GM21423 (cell line): Measurements from ENCODE around the gene ZNF146.
"Not testable (repeated sequence)": the region's sequence is repeated elsewhere in the genome, so short reads cannot be mapped to it uniquely, and the experiment has no call there.

Experiments used
- ATAC-seq: cut with Tn5 transposase; IDR thresholded peaks from one replicate; pipeline ENCODE4 v1.9.1; 2021; ENCODE audit warnings: mild to moderate bottlenecking, moderate library complexity; ENCODE audit not compliant: unreplicated experiment

ZNF146 gene

DNA sequence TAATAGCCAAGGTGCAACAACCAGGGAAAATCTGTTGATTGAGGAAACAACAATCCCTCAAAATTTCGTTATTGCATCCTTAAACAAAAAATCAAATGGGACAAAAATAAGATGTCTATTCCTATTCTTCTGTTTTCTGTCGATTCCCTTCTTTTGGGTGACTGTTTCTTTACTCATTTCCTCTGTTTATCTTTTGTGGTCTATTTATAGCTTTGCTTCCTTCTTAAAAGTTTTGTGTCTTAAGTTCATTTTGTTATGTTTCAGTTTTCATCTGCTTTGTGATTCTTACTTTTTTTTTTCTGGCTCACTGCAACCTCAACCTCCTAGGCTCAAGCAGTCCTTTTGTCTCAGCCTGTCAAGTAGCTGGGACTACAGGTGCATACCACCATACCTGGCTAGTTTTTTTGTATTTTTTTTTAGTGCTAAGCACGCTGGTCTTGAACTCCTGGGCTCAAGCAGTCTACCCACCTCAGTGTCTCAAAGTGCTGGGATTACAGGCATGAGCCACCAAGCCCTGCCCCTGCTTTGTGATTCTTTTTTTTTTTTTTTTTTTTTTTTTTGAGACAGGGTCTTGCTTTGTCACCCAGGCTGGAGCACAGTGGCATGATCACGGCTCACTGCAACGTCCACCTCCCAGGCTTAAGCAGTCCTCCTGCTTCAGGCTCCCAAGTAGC, 10.4 kb downstream of the ZNF146 start:
- no peak for ATAC-seq

DNA sequence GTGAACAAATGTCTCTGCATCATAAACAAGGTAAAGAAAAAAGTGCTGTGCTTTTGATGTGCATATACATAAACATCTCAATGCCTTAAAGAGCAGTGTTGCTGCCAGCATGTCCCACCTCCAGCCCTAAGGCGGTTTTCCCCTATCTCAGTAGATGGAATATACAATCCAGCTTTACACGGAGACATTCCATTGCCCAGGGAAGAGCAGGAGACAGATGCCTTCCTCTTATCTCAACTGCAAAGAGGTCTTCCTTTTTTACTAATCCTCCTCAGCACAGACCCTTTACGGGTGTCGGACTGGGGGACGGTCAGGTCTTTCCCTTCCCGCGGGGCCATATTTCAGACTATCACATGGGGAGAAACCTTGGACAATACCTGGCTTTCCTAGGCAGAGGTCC, 18.7 kb downstream of the ZNF146 start:
- not testable (repeated sequence) for ATAC-seq

DNA sequence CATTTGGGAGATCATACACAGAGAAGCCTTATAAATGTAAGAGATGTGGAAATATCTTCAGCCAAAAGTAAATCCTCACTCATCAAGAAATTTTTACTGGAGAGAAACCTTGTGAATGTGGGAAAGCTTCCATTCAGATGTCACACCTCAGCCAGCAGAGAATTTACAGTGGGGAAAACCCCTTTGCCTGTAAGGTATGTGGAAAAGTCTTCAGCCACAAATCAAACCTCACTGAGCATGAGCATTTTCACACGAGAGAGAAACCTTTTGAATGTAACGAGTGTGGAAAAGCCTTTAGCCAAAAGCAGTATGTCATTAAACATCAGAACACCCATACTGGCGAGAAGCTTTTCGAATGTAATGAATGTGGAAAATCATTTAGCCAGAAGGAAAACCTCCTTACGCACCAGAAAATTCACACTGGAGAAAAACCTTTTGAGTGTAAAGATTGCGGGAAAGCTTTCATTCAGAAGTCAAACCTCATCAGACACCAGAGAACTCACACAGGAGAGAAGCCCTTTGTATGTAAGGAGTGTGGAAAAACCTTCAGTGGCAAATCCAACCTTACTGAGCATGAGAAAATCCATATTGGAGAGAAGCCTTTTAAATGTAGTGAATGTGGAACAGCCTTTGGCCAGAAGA, 21.5 kb downstream of the ZNF146 start:
- no peak for ATAC-seq

DNA sequence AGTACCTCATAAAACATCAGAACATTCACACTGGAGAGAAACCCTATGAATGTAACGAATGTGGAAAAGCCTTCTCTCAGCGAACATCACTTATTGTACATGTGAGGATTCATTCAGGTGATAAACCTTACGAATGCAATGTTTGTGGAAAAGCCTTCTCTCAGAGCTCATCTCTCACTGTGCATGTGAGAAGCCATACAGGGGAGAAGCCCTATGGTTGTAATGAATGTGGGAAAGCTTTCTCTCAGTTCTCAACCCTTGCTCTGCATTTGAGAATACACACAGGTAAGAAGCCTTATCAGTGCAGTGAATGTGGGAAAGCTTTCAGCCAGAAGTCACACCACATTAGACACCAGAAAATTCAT, 22.0 kb downstream of the ZNF146 start:
- no peak for ATAC-seq

DNA sequence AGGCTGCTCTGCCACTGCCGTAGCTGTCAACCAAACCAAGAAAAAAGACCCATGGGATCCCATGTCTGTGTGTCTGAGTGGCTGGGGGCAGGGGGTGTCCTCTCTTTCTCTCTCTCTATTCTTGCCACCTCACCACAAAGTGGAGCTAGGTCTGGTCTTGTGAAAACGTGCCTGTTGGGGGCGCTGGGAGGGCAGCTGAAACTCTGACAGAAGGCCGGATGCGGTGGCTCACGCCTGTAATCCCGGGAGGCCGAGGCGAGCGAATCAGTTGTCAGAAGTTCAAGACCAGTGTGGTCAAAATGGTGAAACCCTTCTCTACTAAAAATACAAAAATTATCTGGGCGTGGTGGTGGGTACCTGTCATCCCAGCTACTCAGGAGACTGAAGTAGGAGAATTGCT, 29.2 kb downstream of the ZNF146 start:
- ATAC-seq: no peak

DNA sequence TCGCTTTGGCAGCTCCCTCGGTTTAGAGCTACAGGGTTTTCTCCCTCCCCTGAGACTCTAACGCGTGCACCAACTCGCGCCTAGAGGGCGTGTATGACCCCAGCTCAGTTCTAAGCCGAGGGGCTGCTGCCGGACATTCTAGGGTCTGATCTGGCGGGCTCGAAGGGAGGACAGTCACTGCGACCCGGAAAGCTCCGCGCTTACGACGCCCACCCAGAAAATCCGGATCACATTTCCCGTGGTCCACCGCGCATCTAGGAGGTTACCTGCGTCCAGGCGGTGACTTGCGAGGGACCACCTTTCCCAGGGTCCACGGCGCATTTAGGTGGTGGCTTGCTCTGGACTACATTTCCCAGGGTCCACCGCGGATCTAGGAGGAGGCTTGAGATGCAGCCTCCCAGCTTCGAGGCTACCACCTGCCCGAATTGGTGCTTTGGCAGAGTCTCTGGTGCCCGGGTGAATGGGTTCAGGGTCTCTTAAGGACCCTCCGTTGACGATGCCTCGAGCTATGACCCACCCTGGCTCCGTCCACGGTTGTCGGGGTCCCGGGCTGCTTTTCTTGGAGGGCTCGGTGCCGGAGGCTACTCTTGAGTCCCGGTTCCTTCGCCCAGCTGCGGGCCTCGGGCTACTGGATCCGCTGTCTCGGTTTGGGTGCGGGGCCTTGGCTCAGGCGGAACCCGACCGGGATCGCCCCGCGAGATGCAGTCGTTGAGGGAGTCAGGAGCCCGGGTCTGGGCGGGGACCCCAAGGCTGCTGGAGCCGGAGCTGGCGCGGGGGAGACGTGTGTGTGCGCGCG, 30.5 kb downstream of the ZNF146 start:
- ATAC-seq: no peak

DNA sequence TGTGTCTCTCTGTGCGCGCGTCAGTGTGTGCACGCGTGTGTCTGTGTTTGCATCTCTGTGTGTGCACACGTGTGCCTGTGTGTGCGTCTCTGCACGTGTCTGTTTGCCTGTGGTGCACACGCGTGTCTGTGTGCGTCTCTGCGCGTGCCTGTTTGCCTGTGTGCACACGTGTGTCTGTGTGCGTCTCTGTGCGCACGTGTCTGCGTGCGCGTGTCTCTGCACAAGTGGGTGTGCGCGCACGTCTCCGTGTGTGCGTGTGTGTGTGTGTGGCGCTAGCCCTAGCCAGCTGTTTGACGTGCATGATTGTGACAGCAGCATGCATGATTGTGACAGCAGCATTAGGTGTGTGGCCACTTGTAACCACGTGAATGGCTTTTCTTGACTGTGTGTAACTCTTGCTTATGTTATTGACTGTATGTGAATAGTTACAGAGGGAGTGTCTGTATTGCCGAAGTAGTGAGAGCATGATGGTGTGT, 31.1 kb downstream of the ZNF146 start:
- ATAC-seq: no peak

DNA sequence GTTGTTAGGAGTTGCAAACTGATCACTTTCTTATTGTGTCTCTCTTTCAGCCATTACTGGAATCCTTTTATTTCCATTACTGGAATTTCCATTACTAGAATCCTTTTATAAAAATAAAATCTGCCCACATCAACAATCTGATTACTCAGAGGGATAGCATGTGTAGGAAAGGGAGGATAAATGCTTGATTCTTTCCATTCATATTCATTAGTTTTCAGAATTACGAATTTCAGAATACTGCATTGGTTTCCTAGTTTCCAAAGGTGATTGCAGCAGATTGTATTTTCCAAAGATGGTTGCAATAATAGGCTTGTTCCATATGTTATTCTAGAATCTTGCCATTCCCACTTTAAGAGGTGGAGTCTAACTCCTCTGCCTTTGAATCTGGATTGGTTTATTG, 37.1 kb downstream of the ZNF146 start:
- ATAC-seq: no peak

DNA sequence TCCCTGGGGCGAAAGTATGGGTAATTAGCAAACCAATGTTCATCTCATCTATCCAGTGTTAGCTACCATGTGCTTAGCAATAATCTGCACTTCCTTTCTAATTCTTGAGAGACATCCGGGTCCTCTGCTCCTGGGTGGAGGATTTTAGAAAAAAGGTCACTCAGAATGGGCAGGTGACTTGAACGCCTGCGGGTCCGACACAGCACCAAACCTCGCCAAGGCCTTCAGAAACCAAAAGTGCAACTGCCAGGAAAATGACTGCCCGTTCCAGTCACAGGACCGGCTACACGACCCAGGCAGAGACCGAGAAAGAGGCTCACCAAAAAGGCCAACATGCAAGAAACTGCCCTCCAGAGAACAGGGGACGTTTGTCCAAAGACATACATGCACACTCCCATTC, 39.9 kb downstream of the ZNF146 start:
- ATAC-seq: no peak

DNA sequence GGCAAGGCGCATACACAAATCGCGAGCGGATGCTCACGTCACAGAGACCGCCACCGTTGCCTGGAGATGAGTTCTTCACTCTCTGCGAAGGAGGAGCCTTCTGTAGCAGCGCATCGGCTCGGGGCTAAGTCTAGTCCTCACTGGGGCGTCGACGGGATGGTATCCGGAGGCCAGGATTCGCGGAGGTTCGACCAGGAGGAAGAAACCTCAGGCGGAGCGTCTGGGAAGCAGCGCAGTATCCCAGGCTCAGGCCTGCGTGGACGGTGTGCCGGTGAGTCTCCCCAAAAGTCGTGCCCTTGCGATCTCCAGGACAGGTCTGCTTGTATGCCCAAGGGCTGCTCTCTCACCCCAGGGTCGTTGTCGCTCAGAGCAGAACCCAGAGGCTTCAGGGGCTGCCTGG, 40.4 kb downstream of the ZNF146 start:
- ATAC-seq: no peak

DNA sequence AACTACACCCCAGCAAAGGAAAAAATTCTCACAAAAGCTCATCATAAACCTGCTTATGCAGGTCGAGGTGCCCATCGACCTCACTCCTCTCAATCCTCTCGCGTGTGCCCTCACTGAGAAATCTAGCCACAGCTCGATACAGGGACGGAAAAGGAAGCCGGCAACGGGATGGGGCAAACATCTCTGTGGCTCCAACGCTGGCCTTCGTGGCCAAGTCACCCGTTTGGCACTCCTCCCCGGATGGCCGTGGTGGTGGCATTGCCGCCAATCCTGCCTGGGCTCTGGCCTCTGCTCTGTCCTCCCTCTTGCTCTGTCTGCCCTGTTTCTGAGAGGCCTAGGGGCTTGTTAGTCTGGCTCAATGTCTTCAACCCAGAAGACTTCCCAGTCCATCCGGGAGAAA, 41.2 kb downstream of the ZNF146 start:
- no peak for ATAC-seq

DNA sequence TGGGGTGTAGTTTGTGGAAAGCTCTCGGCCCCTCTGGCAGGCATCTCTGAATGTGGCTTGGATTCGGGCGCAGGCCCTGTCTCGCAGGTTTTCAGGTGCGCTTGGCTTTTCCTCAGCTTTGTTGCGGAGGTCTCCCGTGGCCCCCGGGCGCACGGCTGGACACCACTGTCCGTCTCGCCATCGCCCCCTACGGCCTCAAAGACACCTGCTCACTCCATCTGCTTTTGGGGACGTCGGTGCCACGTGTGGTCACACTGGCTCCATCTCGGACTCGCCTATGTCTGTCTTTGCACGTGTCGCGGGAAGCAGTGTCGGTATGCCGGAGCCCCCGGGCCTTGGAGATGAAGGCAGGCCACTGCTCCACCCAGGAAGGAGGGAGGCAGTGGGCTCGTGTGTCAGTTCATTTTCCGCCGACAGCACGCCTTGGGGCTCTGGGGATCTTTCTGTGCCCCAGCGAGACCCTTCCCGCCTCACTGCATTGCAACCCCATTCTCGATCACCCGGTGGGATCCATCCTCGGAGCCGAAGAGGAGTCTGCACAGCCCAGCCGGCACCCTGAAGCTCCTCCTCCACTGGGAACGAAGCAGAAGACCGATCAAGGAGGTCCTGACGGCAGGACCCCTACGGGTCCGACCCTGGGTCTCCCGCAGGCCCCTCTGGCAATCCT, 42.1 kb downstream of the ZNF146 start:
- ATAC-seq: no peak

DNA sequence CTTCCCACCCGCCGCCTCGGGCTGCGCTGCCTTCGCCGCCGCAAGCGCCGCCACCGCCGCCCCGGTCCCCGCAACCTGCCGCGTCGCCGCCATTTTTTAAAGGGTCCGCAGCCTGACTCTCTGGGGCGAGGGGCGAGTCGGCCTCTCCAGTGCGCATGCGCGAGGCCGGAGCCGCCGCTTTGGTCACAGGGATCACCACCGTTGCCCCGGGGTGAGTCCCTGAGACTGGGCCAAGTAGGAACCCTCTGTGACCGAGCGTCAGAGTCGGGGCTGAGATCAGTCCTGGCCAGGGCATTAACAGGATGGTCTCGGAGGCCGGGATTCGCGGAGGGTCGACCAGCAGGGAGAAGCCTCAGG, 42.6 kb downstream of the ZNF146 start:
- ATAC-seq: no peak

DNA sequence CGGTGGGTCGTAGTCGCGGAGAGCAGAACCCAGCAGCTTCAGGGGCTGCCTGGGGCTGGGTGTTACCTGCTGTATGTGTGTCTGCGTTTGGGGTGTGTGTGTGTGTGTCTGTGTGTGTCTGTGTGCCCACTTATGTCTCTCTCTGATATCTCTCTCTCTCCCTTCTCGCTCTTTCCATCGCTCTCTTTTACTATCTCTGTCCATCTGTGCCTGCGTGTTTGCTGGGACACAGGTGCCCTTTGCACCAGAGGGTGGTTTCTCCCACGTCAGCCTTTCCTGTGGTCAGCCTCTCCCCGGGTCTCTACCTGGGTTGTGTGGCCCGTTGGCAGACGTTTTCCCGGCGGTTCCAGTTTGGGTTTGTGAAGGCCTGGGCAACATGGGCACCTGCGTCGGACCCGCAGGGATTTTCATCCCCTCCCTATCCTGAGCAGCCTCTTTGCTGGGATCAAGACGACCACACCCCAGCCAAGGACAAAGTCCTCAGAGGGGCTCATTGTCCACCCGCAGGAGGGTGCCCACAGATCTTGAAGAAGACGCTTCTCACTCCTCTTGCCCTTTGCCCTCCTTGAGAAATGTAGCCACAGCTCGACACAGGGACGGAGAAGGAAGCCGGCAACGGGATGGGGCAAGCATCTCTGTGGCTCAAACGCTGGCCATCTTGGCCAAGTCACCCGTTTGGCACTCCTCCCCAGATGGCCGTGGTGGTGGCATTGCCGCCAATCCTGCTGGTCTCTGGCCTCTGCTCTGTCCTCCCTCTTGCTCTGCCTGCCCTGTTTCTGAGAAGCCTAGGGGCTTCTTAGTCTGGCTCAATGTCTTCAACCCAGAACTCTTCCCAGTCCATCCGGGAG, 43.3 kb downstream of the ZNF146 start:
- ATAC-seq: no peak

DNA sequence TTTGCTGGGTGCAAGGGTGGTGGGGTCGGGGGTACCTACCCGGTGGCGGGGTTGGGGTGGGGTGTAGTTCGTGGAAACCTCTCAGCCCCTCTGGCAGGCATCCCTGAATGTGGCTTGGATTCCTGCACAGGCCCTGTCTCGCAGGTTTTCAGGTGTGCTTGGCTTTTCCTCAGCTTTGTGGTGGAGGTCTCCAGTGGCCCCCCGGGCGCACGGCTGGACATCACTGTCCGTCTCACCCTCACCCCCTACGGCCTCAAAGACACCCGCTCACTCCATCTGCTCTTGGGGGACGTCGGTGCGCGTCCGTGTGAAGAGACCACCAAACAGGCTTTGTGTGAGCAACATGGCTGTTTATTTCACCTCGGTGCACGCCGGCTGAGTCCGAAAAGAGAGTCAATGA, 44.3 kb downstream of the ZNF146 start:
- ATAC-seq: no peak

DNA sequence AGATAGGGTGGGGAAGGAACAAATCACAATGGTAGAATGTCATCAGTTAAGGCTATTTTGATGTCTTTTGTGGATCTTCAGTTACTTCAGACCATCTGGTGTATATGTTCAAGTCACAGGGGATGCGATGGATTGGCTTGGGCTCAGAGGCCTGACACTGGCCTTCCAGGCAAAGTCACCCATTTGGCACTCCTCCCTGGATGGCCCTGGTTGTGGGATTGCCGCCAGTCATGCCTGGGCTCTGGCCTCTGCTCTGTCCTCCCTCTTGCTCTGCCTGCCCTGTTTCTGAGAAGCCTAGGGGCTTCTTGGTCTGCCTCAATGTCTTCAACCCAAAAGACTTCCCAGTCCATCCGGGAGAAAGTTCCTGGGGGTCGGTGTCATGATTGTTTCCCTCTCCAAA, 50.2 kb downstream of the ZNF146 start:
- ATAC-seq: no peak

DNA sequence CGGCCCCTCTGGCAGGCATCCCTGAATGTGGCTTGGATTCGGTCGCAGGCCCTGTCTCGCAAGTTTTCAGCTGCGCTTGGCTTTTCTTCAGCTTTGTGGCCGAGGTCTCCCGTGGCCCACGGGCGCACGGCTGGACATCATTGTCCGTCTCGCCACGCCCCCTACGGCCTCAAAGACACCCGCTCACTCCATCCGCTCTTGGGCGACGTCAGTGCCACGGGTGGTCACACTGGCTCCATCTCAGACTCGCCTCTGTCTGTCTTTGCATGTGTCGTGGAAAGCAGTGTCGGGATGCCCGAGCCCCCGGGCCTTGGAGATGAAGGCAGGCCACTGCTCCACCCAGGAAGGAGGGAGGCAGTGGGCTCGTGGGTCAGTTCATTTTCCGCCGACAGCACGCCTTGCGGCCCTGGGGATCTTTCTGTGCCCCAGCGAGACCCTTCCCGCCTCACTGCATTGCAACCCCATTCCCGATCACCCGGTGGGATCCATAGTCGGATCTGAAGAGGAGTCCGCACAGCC, 51.0 kb downstream of the ZNF146 start:
- no peak for ATAC-seq

DNA sequence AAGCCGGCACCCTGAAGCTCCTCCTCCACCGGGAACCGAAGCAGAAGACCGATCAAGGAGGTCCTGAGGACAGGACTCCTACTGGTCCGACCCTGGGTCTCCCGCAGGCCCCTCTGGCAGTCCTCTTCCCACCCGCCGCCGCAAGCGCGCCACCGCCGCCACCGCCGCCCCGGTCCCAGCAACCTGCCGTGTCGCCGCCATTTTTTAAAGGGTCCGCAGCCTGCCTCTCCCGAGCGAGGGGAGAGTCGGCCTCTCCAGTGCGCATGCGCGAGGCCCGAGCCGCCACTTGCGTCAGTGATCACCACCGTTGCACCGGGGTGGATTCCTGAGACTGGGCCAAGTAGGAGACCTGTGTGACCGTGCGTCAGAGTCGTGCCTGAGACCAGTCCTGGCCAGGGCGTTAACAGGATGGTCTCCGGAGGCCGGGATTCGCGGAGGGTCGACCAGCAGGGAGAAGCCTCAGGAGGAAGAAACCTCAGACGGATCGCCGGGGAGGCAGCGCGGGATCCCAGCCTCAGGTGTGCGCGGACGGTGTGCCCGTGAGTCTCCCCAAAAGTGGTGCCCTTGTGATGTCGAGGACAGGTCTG, 51.6 kb downstream of the ZNF146 start:
- ATAC-seq: no peak

DNA sequence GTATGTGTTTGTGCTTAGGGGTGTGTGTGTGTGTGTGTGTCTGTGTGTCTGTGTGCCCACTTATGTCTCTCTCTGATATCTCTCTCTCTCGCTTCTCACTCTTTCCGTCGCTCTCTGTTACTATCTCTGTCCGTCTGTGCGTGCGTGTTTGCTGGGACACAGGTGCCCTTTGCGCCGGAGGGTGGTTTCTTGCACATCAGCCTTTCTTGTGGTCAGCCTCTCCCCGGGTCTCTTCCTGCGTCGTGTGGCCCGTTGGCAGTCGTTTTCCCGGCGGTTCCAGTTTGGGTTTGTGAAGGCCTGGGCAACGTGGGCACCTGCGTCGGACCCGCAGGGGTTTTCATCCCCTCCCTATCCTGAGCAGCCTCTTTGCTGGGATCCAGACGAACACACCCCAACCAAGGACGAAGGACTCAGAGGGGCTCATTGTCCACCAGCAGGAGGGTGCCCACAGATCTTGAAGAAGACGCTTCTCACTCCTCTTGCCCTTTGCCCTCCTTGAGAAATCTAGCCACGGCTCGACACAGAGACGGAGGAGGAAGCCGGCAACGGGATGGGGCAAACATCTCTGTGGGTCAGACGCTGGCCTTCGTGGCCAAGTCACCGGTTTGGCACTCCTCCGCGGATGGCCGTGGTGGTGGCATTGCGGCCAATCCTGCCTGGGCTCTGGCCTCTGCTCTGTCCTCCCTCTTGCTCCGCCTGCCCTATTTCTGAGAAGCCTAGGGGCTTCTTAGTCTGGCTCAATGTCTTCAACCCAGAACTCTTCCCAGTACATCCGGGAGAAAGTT, 52.3 kb downstream of the ZNF146 start:
- ATAC-seq: no peak
